Femur (tissue), 1 donor: ENCODE data around the gene CDC42EP3.

Source experiments
- DNase-seq: peaks from one replicate; pipeline ENCODE4 v3.0.0-alpha.2; 2017

Gene CDC42EP3

GRCh38 chr2:37633845-37634244 lies 37.6 kb downstream of the CDC42EP3 start:
- no peak for DNase-seq

GRCh38 chr2:37633234-37633633 lies 38.2 kb downstream of the CDC42EP3 start:
- no peak for DNase-seq

DNA sequence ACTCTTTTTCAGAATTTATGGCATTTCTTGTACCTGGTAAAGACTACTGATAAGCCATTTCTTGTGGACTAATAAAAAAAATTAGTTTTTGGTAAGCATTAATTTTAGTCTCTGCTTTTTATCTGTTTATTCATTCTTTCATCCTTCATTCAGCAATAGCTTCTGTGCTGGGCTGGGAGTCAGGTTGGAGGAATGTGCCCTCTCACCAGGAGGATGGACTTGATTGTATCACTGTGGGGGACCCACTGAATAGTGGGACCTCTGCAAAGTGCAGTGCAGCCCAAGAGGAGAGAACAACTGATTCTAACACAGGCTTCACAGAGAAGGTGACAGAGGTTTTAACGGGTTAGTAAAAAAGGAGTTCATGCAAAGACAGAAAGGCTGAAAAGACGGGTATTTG lies 39.1 kb downstream of the CDC42EP3 start:
- DNase-seq = no peak

DNA sequence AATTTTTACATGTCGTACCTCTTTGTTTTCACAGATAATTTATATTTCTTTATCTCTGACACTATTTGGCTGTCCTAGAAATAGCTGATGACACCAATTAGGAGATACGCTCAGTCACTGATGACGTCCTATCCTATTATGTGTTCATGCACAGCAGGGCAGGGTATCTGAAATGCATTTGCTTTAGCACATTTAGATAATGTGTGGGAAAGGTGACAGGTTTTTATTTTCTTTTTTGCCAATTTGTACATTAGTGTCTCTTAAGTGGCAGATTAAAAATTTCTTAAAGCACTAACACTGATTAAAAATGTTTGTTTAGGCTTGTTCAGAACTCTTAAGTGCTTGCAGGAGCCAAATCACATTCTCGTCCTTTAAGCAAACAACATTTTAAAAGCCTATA lies 39.7 kb downstream of the CDC42EP3 start:
- DNase-seq = no peak

GRCh38 chr2:37631292-37631691 lies 40.1 kb downstream of the CDC42EP3 start:
- no peak for DNase-seq

DNA sequence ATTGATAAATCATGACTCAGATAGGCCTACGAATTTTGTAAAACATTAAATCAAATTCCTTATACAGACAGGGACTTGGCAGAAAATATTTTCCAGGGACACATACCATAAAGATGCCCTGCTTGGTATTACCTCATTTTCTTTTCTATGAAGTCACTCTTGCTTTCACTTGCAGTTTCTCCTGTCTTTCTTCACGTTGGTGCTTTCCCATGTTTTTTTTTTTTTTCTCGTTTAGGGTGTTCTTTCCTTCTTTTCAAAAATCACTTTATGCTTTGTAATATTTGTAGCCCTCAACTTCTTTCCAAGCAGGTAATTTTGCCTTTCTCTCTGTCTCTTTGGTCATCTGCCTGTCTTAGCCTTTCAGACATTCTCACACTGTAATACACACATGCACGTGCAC lies 40.7 kb downstream of the CDC42EP3 start:
- DNase-seq = no peak

DNA sequence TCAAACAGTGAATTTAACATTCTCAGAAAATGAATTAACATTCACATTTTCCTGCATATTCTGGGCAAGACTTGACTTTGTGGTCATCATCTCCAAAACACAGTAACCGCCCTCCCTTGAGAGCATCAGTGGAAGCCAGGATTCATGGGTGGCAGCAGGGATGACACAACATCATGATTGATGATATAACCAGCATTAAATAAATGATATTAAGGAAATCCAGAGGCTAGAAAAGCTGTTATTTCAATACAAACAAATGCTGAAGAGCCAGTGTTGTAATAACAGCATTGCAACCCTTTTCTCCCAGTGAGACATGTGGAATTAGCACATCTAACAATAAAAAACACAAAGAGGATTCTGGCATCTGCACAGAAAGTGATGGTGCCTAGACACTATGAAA lies 41.1 kb downstream of the CDC42EP3 start:
- no peak for DNase-seq

- no peak for DNase-seq
Observed at GRCh38 chr2:37629529-37629928, 41.9 kb downstream of the CDC42EP3 start.

DNA sequence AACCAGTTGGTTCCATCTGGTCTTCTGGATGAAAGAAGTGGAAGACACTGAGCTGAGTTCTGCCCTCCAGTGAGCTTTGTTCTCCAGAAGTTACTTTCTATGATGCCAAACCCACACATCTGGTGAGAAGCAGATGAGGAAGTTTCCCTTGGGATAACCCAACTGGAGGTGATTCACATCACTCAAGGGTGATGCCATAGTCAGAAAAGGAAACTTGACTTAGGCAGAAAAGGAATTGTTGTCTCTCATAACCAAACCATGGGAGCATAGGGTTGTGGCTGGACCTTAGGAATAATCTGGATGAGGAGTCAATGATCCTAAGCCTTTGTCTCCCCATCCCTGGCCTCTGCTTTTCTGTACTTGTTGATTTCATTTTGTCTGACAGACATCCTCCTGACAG lies 43.7 kb downstream of the CDC42EP3 start:
- DNase-seq = no peak

DNA sequence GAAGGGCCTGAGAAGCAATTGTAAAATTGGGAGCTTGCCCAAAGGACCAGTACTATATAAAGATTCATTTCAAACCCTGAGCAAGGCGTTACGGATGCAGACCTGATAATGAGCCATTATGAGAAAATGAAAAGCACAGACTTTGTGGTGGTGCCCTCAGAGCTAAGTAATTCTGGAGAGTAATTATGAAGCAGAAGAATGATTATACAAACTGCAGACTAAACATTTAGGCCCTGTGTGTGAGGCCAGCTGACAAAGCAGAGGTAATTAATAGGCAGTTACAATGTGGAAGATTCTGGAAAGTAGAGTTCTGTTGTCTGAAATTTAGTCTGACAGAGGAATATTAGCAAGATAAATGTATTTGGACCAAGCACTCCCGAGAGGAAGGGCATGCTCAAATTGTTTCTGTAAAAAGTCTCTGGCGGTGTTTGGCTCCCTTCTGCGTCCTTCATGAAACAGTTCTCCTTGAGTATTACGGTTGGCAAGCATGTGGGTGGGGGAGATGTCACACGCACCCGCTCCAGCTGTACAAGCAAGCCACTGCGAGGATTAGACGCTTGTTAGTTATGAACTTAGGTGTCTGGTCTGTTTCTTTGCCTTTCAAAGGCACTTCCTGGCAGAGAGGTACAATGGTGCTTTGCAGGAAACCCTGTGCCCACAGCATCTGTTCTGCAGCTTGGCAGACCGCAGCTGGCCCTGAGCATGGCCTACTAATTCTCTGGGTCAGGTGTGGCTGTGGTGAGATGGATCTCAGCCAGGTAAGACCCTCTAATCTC lies 45.5 kb downstream of the CDC42EP3 start:
- no peak for DNase-seq

DNA sequence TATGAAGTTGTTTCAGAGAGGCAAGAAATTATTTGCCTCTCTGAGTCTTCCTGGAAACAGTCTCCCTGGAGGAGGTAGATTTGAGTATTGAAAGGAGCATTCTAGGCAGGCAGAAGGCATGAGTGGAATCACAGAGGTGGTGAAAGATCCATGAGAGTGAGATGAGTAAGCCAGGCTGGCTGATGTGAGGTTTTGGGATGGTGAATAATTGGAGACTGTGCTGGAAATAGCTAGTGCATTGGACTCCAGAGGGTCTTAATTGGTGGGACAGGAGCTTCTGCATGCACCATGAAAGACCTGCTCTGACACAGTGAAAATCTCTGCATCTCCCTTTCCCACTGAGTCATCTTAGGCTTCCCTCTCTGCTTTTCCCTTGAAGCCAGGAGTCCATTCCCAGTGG lies 46.3 kb downstream of the CDC42EP3 start:
- DNase-seq = no peak

DNA sequence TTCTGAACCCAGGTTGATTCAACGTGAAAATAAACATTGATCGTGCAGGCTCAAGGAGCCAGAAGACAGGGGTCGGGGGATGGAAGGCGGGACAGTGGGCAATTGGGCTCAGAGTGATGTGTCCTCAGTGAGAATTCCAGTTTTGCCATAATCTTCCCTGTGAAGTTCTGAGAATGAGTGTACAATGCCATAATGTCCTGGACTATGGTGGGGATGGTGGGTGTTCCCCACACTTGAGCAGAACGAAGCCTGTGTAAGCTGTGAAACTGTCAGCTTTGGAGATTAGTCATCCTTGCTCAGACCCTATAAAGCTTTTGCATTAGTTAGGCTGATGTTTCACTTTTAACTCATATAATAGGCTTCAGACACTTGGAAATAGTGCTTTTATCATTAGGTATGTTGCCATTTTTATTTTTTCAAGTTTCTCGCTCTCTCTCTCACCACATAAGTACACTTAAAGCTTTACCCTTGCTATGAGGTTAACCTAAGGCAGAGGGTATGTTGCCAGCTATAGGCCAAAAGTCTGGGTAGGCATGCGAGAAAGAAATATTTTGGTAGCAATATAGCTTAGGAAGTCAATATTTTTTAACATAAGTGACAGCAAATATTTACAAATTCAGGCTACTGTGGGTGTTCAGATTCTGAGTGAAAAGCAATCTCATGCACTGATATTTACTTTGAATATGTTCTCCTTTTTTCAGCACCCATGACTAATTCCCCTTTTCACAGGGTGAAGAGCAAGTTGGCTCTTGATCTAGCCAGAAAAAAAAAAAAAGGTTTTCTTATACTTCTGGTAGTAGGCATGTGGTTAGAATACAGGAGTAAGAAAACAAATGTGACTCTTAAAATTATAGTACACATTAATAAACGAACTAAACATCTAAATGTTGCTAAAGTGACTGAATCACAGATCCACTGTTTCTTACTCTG lies 47.2 kb downstream of the CDC42EP3 start:
- no peak for DNase-seq

DNA sequence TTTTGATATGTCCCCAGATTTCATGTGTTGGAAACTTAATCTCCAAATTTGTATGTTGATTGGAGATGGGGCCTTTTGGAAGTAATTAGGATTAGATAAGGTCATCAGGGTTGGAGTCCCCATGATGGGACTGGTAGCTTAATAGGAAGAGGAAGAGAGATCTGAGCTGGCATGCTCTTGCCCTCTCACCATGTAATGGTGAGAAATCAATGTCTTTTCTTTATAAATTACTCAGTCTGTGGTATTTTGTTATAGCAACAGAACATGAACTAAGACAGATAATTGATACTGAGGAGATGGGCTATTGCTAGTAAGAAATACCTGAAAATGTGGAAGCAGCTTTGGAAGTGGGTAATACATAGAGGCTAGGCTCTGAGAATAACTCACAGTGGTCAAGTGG lies 48.0 kb downstream of the CDC42EP3 start:
- DNase-seq = no peak

- no peak for DNase-seq
Observed at GRCh38 chr2:37622450-37623100, 48.9 kb downstream of the CDC42EP3 start.

DNA sequence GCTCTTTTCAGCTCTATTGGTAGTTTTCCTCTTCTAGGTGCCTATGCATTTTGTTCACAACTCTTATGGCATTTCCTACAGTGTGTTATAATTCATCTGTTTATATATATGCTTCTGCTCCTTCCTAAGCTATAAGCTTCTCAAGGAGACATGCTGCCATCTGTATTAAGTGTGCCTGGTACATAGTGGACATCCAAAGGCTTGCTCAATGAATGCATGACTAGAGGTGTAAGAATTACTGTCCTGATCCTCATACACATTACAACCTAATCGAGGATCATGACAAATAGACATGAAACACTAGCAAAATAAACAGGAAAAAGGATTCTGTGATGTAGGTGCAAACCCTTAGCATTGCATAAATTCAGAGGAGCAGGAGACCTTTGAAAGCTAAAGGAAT lies 50.2 kb downstream of the CDC42EP3 start:
- DNase-seq = no peak

DNA sequence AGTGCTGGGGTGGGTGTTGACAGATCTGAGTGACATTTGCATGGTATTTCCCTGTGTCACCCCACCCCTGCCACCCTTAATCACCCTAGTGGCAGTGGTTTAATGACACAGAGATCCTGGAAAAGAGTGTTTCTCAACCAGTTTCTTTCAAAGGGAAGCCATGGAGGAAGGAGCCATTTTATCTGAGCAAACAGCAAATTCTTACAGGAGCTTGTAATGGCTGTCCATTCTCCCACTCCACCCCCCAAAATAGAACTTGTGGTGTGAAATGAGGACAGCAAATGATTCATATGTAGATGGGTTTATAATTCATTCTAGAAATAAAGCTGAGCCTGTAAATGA lies 51.5 kb downstream of the CDC42EP3 start:
- DNase-seq = no peak

- DNase-seq = peak; percentile 69
Observed at GRCh38 chr2:37619230-37619958, 52.0 kb downstream of the CDC42EP3 start.

GRCh38 chr2:37618326-37618725 lies 53.1 kb downstream of the CDC42EP3 start:
- no peak for DNase-seq

DNA sequence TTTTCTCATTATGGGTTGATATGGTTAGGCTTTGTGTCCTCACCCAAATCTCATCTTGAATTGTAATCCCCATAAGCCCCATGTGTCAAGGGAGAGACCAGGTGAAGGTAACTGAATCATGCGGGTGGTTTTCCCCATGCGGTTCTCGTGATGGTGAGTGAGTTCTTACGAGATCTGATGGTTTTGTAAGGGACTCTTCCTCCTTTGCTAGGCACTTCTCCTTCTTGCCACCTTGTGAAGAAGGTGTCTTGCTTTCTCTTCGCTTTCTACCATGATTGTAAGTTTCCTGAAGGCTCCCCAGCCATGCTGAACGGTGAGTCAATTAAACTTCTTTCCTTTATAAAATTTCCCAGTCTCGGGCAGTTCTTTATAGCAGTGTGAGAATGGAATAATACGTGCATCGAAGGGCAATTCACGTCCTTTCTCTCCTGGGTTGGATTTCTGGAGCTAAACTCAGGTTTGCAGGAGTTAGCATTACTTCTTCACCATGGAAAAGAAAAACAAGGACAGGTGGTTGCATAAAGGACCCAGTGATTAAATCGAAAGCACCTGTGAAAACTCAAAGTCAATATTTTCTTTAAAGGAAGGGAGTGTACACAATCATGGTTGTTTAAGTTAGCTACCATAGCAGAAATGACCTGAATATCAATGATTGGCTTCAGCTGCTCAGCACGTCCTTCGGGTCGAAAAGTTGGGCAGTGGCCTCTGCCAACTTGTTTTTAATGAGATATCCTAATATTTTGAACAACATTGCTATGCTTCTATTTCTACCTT lies 54.1 kb downstream of the CDC42EP3 start:
- DNase-seq = no peak

GRCh38 chr2:37616677-37617005 lies 54.8 kb downstream of the CDC42EP3 start:
- DNase-seq = no peak

- no peak for DNase-seq
Observed at GRCh38 chr2:37615804-37616676, 55.4 kb downstream of the CDC42EP3 start.
